ENCODE data around the gene ZPBP2. TPM values are rescaled to one million over a fixed set of nuclear protein-coding genes. Genes with fewer than 3 reads are reported as not detected.

ZPBP2 gene
- total and polyA plus RNA-seq, 2 donors (not counting 1 experiment from before 2014, with no cell fraction given) = not detected

DNA sequence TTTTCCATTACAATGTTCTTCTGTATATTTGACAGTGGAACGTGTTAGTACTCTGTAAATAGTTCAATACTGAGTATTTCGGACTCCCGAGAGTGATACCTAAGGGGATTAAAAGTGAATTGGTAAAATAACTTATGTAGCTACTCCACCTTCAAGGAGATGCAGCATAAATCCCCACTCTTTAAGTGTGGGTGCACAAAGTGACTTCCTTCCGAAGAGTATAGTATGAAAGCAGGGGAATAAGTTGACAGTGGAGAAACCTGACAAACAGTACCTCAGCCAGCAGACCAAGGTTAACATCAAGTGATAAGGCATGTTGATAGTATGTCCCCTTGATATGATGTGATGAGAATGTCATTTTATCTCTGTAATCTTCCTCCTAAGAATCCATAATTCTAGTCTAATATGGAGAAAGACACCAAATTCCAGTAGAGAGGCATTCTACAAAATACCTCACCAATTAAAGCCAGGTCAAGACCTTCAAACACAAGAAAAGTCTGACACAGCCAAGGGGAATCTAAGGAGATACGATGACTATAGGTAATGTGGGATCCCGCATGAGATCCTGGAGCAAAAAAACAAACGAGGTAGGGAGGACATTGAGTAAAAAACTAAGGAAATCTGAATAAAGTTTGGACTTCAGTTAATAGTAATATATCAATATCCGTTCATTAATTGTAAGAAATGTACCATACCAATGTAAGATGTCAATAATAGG lies 1.8 kb upstream of the ZPBP2 start:
- H3K4me3 ChIP-seq (replicated peaks in 1 of 4; ENCODE audit: control extremely low read depth in 1 of 4, insufficient read depth in 1 of 4, low read depth in 3 of 4, low read length in 4 of 4) = no peak overlapping the region
- no peak overlapping the region for H2AFZ ChIP-seq (ENCODE audit: low read length)
- H3K79me2 ChIP-seq (ENCODE audit: control insufficient read depth, insufficient read depth, low read length) = no peaks in the 10 kb centered on the region
- no peak overlapping the region for H3K27ac ChIP-seq (ENCODE audit: insufficient read depth, low read length)
- peaks cover 50% of the 10 kb centered on the region for H3K27me3 ChIP-seq (ENCODE audit: control insufficient read depth, insufficient read depth, low read length)
- no peaks in the 10 kb centered on the region for H4K20me1 ChIP-seq (ENCODE audit: control insufficient read depth, extremely low read depth, insufficient read depth, low read length)
- no peaks in the 10 kb centered on the region for H3K4me1 ChIP-seq (ENCODE audit: control insufficient read depth, extremely low read depth, insufficient read depth, low read length)
- H3K36me3 ChIP-seq (ENCODE audit: control insufficient read depth, insufficient read depth, low read length) = no peaks in the 10 kb centered on the region
- H3K4me2 ChIP-seq (ENCODE audit: extremely low read depth, insufficient read depth, low read length) = no peak overlapping the region
- no peak for DNase-seq (ENCODE audit: low read depth in 2 of 2)
- no peaks in the 10 kb centered on the region for H3K9me3 ChIP-seq (ENCODE audit: control insufficient read depth, insufficient read depth, low read depth, low read length)
- no peak for TF ChIP-seq EZH2 (IDR thresholded peaks at IDR 0.05; ENCODE audit: low read length, missing control alignments)
- TF ChIP-seq, protein P1, sequence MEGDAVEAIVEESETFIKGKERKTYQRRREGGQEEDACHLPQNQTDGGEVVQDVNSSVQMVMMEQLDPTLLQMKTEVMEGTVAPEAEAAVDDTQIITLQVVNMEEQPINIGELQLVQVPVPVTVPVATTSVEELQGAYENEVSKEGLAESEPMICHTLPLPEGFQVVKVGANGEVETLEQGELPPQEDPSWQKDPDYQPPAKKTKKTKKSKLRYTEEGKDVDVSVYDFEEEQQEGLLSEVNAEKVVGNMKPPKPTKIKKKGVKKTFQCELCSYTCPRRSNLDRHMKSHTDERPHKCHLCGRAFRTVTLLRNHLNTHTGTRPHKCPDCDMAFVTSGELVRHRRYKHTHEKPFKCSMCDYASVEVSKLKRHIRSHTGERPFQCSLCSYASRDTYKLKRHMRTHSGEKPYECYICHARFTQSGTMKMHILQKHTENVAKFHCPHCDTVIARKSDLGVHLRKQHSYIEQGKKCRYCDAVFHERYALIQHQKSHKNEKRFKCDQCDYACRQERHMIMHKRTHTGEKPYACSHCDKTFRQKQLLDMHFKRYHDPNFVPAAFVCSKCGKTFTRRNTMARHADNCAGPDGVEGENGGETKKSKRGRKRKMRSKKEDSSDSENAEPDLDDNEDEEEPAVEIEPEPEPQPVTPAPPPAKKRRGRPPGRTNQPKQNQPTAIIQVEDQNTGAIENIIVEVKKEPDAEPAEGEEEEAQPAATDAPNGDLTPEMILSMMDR (conservative IDR thresholded peaks at IDR 0.05 in 1 of 2, IDR thresholded peaks at IDR 0.05 in 1 of 2; ENCODE audit: low read depth in 1 of 2, low read length in 2 of 2) = no peak
- no peak overlapping the region for H3K9ac ChIP-seq (ENCODE audit: insufficient read depth, low read length)

DNA sequence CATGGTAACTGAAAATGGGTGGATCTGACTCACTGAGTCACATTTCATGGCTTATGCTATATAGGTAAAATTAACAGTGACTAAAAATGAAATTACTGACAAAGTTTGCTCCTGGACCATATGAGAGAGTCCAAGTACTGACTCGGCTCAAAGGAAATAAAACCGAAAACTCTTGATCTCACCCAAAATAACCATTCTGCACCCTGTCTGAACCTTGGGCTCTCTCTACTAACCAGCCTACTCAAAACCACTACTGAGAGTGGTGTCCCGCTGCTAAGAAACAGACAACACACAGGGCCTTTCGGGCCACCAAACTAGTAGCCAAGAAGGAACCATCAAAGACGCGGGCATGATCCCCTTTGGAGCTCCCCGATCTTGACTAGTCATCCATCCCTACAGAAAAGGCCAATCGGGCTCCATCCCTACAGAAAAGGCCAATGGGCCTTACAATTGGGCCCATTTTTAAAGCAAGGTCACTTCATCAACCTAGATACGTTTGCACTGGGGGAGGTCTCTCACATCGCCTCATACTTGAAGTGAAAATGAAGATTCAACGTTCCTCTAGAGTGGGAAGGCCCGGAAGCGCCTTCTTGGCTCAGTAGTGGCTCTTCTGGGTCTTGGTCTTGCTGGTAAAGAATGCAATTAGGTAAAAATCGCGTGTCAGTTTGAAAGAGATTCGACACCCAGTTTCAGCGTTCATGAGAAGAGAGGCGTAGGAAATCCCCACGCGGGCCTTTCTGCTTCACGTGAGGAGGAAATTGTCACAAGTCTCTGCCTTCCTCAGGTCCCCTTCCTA lies 720 bp upstream of the ZPBP2 start:
- Histone ChIP-seq H3K4me3 (replicated peaks in 1 of 4; ENCODE audit: control extremely low read depth in 1 of 4, insufficient read depth in 1 of 4, low read depth in 3 of 4, low read length in 4 of 4) (no peak overlapping the region), H3K9me3 (ENCODE audit: control insufficient read depth, insufficient read depth, low read depth, low read length) (no peaks in the 10 kb centered on the region), H3K36me3 (ENCODE audit: control insufficient read depth, insufficient read depth, low read length) (no peaks in the 10 kb centered on the region), H3K9ac (ENCODE audit: insufficient read depth, low read length) (no peak overlapping the region), H2AFZ (ENCODE audit: low read length) (no peak overlapping the region), H3K4me1 (ENCODE audit: control insufficient read depth, extremely low read depth, insufficient read depth, low read length) (no peaks in the 10 kb centered on the region), H3K27ac (ENCODE audit: insufficient read depth, low read length) (no peak overlapping the region), H4K20me1 (ENCODE audit: control insufficient read depth, extremely low read depth, insufficient read depth, low read length) (no peaks in the 10 kb centered on the region), H3K79me2 (ENCODE audit: control insufficient read depth, insufficient read depth, low read length) (no peaks in the 10 kb centered on the region), H3K4me2 (ENCODE audit: extremely low read depth, insufficient read depth, low read length) (no peak overlapping the region), H3K27me3 (ENCODE audit: control insufficient read depth, insufficient read depth, low read length) (peaks cover 50% of the 10 kb centered on the region)
- DNase-seq (ENCODE audit: low read depth in 2 of 2) = no peak
- TF ChIP-seq EZH2 (IDR thresholded peaks at IDR 0.05; ENCODE audit: low read length, missing control alignments) = no peak
- TF ChIP-seq, protein P1 (conservative IDR thresholded peaks at IDR 0.05 in 1 of 2, IDR thresholded peaks at IDR 0.05 in 1 of 2; ENCODE audit: low read depth in 1 of 2, low read length in 2 of 2) = no peak

DNA sequence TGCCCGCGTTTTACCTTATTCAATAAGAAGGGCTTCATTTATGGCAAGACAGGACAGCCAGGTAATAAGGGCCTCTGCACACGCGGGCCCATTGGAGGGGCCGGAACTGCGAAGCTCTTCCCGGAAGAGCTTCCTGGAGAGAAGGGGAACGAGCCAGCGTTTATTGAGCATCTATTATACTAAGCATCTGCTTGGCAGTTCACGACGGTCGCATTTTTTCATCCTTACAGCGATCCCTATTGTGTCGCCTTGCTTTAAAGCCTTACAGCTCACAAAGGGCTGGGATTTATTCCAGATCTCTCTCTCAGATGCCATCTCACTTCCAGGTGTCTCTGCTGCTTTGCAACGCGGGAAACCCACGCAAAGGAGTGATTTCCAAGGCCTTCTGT lies 546 bp downstream of the ZPBP2 start:
- Histone ChIP-seq H3K27ac (ENCODE audit: insufficient read depth, low read length) (no peak overlapping the region), H3K4me1 (ENCODE audit: control insufficient read depth, extremely low read depth, insufficient read depth, low read length) (no peaks in the 10 kb centered on the region), H3K9me3 (ENCODE audit: control insufficient read depth, insufficient read depth, low read depth, low read length) (no peaks in the 10 kb centered on the region), H4K20me1 (ENCODE audit: control insufficient read depth, extremely low read depth, insufficient read depth, low read length) (no peaks in the 10 kb centered on the region), H3K4me3 (replicated peaks in 1 of 4; ENCODE audit: control extremely low read depth in 1 of 4, insufficient read depth in 1 of 4, low read depth in 3 of 4, low read length in 4 of 4) (no peak overlapping the region), H3K27me3 (ENCODE audit: control insufficient read depth, insufficient read depth, low read length) (peaks cover 45% of the 10 kb centered on the region), H3K4me2 (ENCODE audit: extremely low read depth, insufficient read depth, low read length) (no peak overlapping the region), H3K79me2 (ENCODE audit: control insufficient read depth, insufficient read depth, low read length) (no peaks in the 10 kb centered on the region), H3K9ac (ENCODE audit: insufficient read depth, low read length) (no peak overlapping the region), H2AFZ (ENCODE audit: low read length) (no peak overlapping the region), H3K36me3 (ENCODE audit: control insufficient read depth, insufficient read depth, low read length) (no peaks in the 10 kb centered on the region)
- TF ChIP-seq, protein P1 (conservative IDR thresholded peaks at IDR 0.05 in 1 of 2, IDR thresholded peaks at IDR 0.05 in 1 of 2; ENCODE audit: low read depth in 1 of 2, low read length in 2 of 2) = no peak
- TF ChIP-seq EZH2 (IDR thresholded peaks at IDR 0.05; ENCODE audit: low read length, missing control alignments) = no peak
- no peak for DNase-seq (ENCODE audit: low read depth in 2 of 2)

Measured in fibroblast of lung (primary cell).